DND-41 (cell line): ENCODE data around the gene HNF1B.

Experiments used
- ATAC-seq: fragments of 200-7000 bp; cut with Tn5 transposase; 3 replicates; pipeline ENCODE4 v1.9.1; 2021; ENCODE audit warnings: low read depth; ENCODE audit not compliant: insufficient read depth
- DNase-seq: peaks from one replicate; pipeline ENCODE4 v3.0.0-alpha.2; 2020
- H2AFZ ChIP-seq: 2 replicates; pipeline ENCODE4 v1.6.0; 2012; ENCODE audit warnings: low read depth, low read length
- H3K27ac ChIP-seq: 2 replicates; pipeline ENCODE4 v1.5.1; 2012; ENCODE audit warnings: low read length, inconsistent platforms
- H3K27me3 ChIP-seq: fragments of 200-600 bp; sonication (generic); 2 replicates; pipeline ENCODE4 v1.6.0; 2012; ENCODE audit warnings: low read length, mild to moderate bottlenecking, inconsistent platforms; ENCODE audit not compliant: insufficient read depth, poor library complexity
- H3K36me3 ChIP-seq: 2 replicates; pipeline ENCODE4 v1.5.1; 2012; ENCODE audit warnings: low read length, inconsistent platforms; ENCODE audit not compliant: insufficient read depth
- H3K4me1 ChIP-seq: 2 replicates; pipeline ENCODE4 v1.5.1; 2012; ENCODE audit warnings: mild to moderate bottlenecking, low read length; ENCODE audit not compliant: insufficient read depth
- H3K4me2 ChIP-seq: 2 replicates; pipeline ENCODE4 v1.6.0; 2012; ENCODE audit warnings: mild to moderate bottlenecking, moderate library complexity, low read length, inconsistent platforms; ENCODE audit not compliant: insufficient read depth
- H3K4me3 ChIP-seq, 2 experiments: fragments of 200-600 bp in 1 of 2; shearing (Covaris generic) in 1 of 2; 2 replicates each; pipeline ENCODE4 v1.5.1; 2012 to 2016; ENCODE audit warnings: inconsistent platforms in 2 of 2, low read length in 2 of 2, mild to moderate bottlenecking in 2 of 2, low read depth in 1 of 2, moderate library complexity in 1 of 2
- H3K79me2 ChIP-seq: 2 replicates; pipeline ENCODE4 v1.6.0; 2012; ENCODE audit warnings: low read length, inconsistent platforms; ENCODE audit not compliant: insufficient read depth
- H3K9ac ChIP-seq: 2 replicates; pipeline ENCODE4 v1.6.0; 2012; ENCODE audit warnings: low read depth, mild to moderate bottlenecking, inconsistent platforms, low read length, moderate library complexity
- H3K9me3 ChIP-seq: 2 replicates; pipeline ENCODE4 v1.5.1; 2012; ENCODE audit warnings: low read length, moderate library complexity, mild to moderate bottlenecking, inconsistent platforms; ENCODE audit not compliant: insufficient read depth, severe bottlenecking
- H4K20me1 ChIP-seq: 2 replicates; pipeline ENCODE4 v1.6.0; 2012; ENCODE audit warnings: low read length; ENCODE audit not compliant: insufficient read depth
- EZH2 ChIP-seq: IDR thresholded peaks from 3 replicates; pipeline ENCODE4 v1.6.1; 2012; ENCODE audit warnings: borderline replicate concordance, low read depth, mild to moderate bottlenecking, moderate library complexity, low read length, inconsistent platforms; ENCODE audit not compliant: severe bottlenecking
- TF ChIP-seq, protein P1 (sequence below): IDR thresholded peaks from 2 replicates; pipeline ENCODE4 v1.5.1; 2012; ENCODE audit warnings: borderline replicate concordance, low read length, moderate library complexity, mild to moderate bottlenecking; ENCODE audit not compliant: poor library complexity, severe bottlenecking; ENCODE audit errors: extremely low read depth

The HNF1B gene

DNA sequence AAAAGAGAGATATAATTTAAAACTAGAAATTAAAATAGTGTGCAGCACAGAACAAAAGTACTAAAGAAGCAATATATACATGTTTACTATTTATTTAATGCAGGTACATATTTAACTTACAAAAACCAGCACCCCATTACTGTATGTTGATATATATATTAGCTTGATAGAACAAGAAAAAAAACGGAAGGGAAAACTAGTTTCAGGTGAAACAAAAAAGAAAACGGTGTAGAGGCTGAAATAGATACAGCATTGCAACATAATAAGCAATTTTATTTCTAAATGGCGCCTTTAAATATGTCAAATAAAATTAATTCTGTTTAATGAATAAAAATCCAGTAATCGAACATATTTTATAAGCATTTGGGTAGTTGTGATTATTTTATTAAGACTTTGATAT, 3.9 kb downstream of the HNF1B start:
- Histone ChIP-seq H3K4me2 (no peak overlapping the region), H3K79me2 (no peaks in the 10 kb centered on the region), H3K36me3 (no peaks in the 10 kb centered on the region), H3K27ac (no peak overlapping the region), H3K27me3 (peaks cover 14% of the 10 kb centered on the region), H3K9ac (no peak overlapping the region), H3K4me3 (no peak overlapping the region), H2AFZ (no peak overlapping the region), H3K9me3 (no peaks in the 10 kb centered on the region), H4K20me1 (no peaks in the 10 kb centered on the region), H3K4me1 (no peaks in the 10 kb centered on the region)
- no peak for ATAC-seq
- TF ChIP-seq, protein P1, sequence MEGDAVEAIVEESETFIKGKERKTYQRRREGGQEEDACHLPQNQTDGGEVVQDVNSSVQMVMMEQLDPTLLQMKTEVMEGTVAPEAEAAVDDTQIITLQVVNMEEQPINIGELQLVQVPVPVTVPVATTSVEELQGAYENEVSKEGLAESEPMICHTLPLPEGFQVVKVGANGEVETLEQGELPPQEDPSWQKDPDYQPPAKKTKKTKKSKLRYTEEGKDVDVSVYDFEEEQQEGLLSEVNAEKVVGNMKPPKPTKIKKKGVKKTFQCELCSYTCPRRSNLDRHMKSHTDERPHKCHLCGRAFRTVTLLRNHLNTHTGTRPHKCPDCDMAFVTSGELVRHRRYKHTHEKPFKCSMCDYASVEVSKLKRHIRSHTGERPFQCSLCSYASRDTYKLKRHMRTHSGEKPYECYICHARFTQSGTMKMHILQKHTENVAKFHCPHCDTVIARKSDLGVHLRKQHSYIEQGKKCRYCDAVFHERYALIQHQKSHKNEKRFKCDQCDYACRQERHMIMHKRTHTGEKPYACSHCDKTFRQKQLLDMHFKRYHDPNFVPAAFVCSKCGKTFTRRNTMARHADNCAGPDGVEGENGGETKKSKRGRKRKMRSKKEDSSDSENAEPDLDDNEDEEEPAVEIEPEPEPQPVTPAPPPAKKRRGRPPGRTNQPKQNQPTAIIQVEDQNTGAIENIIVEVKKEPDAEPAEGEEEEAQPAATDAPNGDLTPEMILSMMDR, result no peak
- TF ChIP-seq EZH2, result no peak
- no peak for DNase-seq

DNA sequence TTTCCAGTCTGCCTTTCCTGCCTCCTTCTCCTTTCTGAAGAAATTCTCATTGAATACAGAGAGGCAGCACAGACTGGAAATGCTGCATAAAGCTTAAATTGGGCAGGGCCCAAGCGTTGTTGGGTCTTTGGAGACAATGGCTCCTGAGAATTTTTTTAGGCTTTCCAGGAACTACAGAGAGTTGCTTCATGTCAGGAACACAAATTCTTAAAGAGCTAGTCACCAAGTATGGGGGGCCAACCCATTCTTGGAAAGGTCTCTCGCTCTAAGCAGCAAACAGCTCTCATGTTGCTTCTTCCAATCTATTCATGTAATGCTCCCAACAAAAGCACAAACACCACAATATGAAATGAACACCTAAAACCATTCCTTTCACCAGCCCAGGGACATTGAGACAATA, 6.9 kb downstream of the HNF1B start:
- Histone ChIP-seq H3K4me3 (no peak overlapping the region), H3K27ac (no peak overlapping the region), H2AFZ (no peak overlapping the region), H3K4me1 (no peaks in the 10 kb centered on the region), H4K20me1 (no peaks in the 10 kb centered on the region), H3K4me2 (no peak overlapping the region), H3K27me3 (peaks cover 15% of the 10 kb centered on the region), H3K36me3 (no peaks in the 10 kb centered on the region), H3K9me3 (no peaks in the 10 kb centered on the region), H3K9ac (no peak overlapping the region), H3K79me2 (no peaks in the 10 kb centered on the region)
- no peak for TF ChIP-seq EZH2
- TF ChIP-seq, protein P1, result no peak
- DNase-seq (no peak), ATAC-seq (no peak)

DNA sequence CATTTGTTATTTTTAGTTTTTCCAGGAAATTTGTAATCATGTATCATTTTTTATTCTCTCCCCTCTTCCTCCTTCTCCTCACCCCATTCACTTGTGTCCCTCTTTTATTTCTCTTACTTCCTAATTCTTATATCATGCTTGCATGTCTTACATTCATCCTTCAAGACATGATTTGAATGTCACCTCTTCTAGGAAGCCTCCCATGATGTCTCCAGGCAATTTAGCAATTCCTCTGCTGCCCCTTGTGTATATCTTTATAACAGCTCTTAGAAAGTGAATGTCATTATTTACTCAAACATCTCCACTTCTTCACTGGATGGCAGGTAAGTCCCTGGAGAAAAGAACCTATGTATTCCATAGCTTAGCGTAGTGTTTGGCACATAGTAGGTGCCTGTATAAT, 7.8 kb downstream of the HNF1B start:
- no peak for TF ChIP-seq EZH2
- TF ChIP-seq, protein P1, result peak; percentile 33
- Histone ChIP-seq H3K4me1 (no peaks in the 10 kb centered on the region), H4K20me1 (no peaks in the 10 kb centered on the region), H3K27me3 (peaks cover 15% of the 10 kb centered on the region), H2AFZ (no peak overlapping the region), H3K9me3 (no peaks in the 10 kb centered on the region), H3K27ac (no peak overlapping the region), H3K9ac (no peak overlapping the region), H3K4me2 (no peak overlapping the region), H3K36me3 (no peaks in the 10 kb centered on the region), H3K4me3 (no peak overlapping the region), H3K79me2 (no peaks in the 10 kb centered on the region)
- no peak for ATAC-seq
- DNase-seq, result no peak

DNA sequence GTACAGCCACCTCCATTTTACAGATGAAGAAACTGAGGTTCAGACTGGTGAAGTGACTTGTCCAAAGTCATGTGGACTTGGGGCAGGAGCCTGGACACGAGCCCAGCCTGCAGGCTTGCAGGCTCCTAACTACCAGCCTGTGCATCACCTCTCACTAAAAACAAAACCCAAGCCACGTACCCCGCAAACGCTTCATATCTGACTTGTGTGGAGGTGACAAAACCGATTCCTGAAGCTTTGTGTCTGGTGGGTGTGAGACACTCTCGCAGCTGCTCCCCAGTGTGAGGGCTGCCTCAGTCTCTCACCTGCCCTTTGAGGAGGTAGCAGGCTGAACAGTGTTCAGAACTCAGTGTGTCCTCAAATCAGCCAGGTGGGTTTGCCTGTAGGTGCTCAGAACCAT, 8.4 kb downstream of the HNF1B start:
- ATAC-seq (no peak), DNase-seq (no peak)
- Histone ChIP-seq H3K9me3 (no peaks in the 10 kb centered on the region), H3K27me3 (peaks cover 15% of the 10 kb centered on the region), H3K4me2 (no peak overlapping the region), H4K20me1 (no peaks in the 10 kb centered on the region), H3K36me3 (no peaks in the 10 kb centered on the region), H3K4me3 (no peak overlapping the region), H3K27ac (no peak overlapping the region), H3K9ac (no peak overlapping the region), H2AFZ (no peak overlapping the region), H3K79me2 (no peaks in the 10 kb centered on the region), H3K4me1 (no peaks in the 10 kb centered on the region)
- TF ChIP-seq EZH2, result no peak
- TF ChIP-seq, protein P1, result no peak
